WTC11 (cell line): ENCODE results near the gene CX3CL1. TPM values are rescaled to one million over a fixed set of nuclear protein-coding genes. Genes with fewer than 3 reads are reported as not detected.

ENCODE experiments used
- ATAC-seq: fragments of 200-7000 bp; cut with Tn5 transposase; 2 replicates; pipeline ENCODE4 v1.10.0; 2021; ENCODE audit warnings: mild to moderate bottlenecking, moderate library complexity
- CTCF ChIA-PET: fragments of 300-600 bp; sonication (Branson Sonifier 250); formaldehyde crosslinking; loops from one replicate; lab custom pipeline; 2021; ENCODE audit warnings: antibody characterized with exemption; lab: Charles Lee
- POLR2A ChIA-PET: fragments of 350-600 bp; sonication (Branson Sonifier 250); formaldehyde crosslinking; loops from one replicate; lab custom pipeline; 2021; ENCODE audit warnings: antibody characterized with exemption; lab: Charles Lee
- DNase-seq: peaks from one replicate; pipeline ENCODE4 v3.0.0; 2021; ENCODE audit warnings: low spot score
- H3K27ac Mint-ChIP-seq: 2 replicates; pipeline ENCODE4 v1.8.0; 2021; ENCODE audit warnings: mixed read lengths
- H3K27me3 Mint-ChIP-seq: 2 replicates; pipeline ENCODE4 v1.8.0; 2021; ENCODE audit warnings: low read depth, mild to moderate bottlenecking, moderate library complexity, mixed read lengths
- H3K36me3 Mint-ChIP-seq: 2 replicates; pipeline ENCODE4 v1.8.0; 2021; ENCODE audit warnings: mixed read lengths
- H3K4me1 Mint-ChIP-seq: 2 replicates; pipeline ENCODE4 v1.8.0; 2022; ENCODE audit warnings: mixed read lengths
- H3K4me3 Mint-ChIP-seq: 2 replicates; pipeline ENCODE4 v1.8.0; 2021; ENCODE audit warnings: mild to moderate bottlenecking, moderate library complexity, mixed read lengths
- H3K9me3 Mint-ChIP-seq: 2 replicates; pipeline ENCODE4 v1.8.0; 2021; ENCODE audit warnings: mixed read lengths
- CTCF ChIP-seq: fragments of 200-600 bp; IDR thresholded peaks from 2 replicates; pipeline ENCODE4 v1.8.0; 2022; ENCODE audit warnings: antibody characterized with exemption
- E2F1 ChIP-seq: sonication (generic); formaldehyde crosslinking; IDR thresholded peaks from 2 replicates; pipeline ENCODE4 v1.8.0; 2022; ENCODE audit warnings: mild to moderate bottlenecking, missing genetic modification reagents
- EMX1 ChIP-seq: fragments of 250-450 bp; sonication (Bioruptor Pico); IDR thresholded peaks from 2 replicates; pipeline ENCODE4 v1.8.0; 2021; ENCODE audit warnings: mild to moderate bottlenecking
- FOXJ3 ChIP-seq: sonication (generic); formaldehyde crosslinking; IDR thresholded peaks from 2 replicates; pipeline ENCODE4 v1.9.0; 2021; ENCODE audit warnings: missing genetic modification reagents, mild to moderate bottlenecking, borderline replicate concordance
- HMGXB4 ChIP-seq: sonication (generic); formaldehyde crosslinking; IDR thresholded peaks from 2 replicates; pipeline ENCODE4 v1.8.1; 2023; ENCODE audit warnings: mild to moderate bottlenecking, moderate library complexity, missing genetic modification reagents
- MAX ChIP-seq: sonication (generic); formaldehyde crosslinking; IDR thresholded peaks from 2 replicates; pipeline ENCODE4 v1.8.0; 2022; ENCODE audit warnings: mild to moderate bottlenecking, missing genetic modification reagents
- NFE2L1 ChIP-seq: sonication (generic); formaldehyde crosslinking; IDR thresholded peaks from 2 replicates; pipeline ENCODE4 v1.8.1; 2023; ENCODE audit warnings: missing genetic modification reagents
- TP53 ChIP-seq: sonication (generic); formaldehyde crosslinking; IDR thresholded peaks from 2 replicates; pipeline ENCODE4 v1.8.1; 2023; ENCODE audit warnings: mild to moderate bottlenecking, missing genetic modification reagents
- ZNF121 ChIP-seq: sonication (generic); formaldehyde crosslinking; IDR thresholded peaks from 2 replicates; pipeline ENCODE4 v1.8.0; 2023; ENCODE audit warnings: missing genetic modification reagents
- ZNF138 ChIP-seq: sonication (generic); formaldehyde crosslinking; conservative IDR thresholded peaks from 2 replicates; pipeline ENCODE4 v1.8.1; 2022; ENCODE audit warnings: mild to moderate bottlenecking, moderate library complexity, missing genetic modification reagents
- ZNF232 ChIP-seq: sonication (generic); formaldehyde crosslinking; IDR thresholded peaks from 2 replicates; pipeline ENCODE4 v1.8.0; 2022; ENCODE audit warnings: mild to moderate bottlenecking, missing genetic modification reagents
- ZNF281 ChIP-seq: sonication (generic); formaldehyde crosslinking; IDR thresholded peaks from 2 replicates; pipeline ENCODE4 v1.8.0; 2023; ENCODE audit warnings: mild to moderate bottlenecking, missing genetic modification reagents
- ZNF317 ChIP-seq: sonication (generic); formaldehyde crosslinking; IDR thresholded peaks from 2 replicates; pipeline ENCODE4 v1.8.1; 2023; ENCODE audit warnings: low read depth, mild to moderate bottlenecking, moderate library complexity, missing genetic modification reagents, borderline replicate concordance
- total RNA-seq: library from RNA; stranded (reverse); gene quantifications from 3 replicates; pipeline ENCODE4 v1.2.3, GENCODE V29; 2021
- TF ChIP-seq, protein P1 (sequence below): sonication (generic); formaldehyde crosslinking; IDR thresholded peaks from 2 replicates; pipeline ENCODE4 v1.8.0; 2023; ENCODE audit warnings: missing genetic modification reagents, mild to moderate bottlenecking, borderline replicate concordance
- TF ChIP-seq, protein P2 (sequence below): sonication (generic); formaldehyde crosslinking; IDR thresholded peaks from 2 replicates; pipeline ENCODE4 v1.8.1; 2022; ENCODE audit warnings: mild to moderate bottlenecking, moderate library complexity, missing genetic modification reagents
- TF ChIP-seq, protein P3 (sequence below): fragments of 250-450 bp; sonication (Bioruptor Pico); IDR thresholded peaks from 2 replicates; pipeline ENCODE4 v1.8.0; 2021; ENCODE audit warnings: mild to moderate bottlenecking
- TF ChIP-seq, protein P4 (sequence below): sonication (generic); formaldehyde crosslinking; IDR thresholded peaks from 2 replicates; pipeline ENCODE4 v1.8.1; 2022; ENCODE audit warnings: low read depth, missing genetic modification reagents, borderline replicate concordance

The CX3CL1 gene
- total RNA-seq, 1 experiment from 2014 or later, result 1.2 TPM

DNA sequence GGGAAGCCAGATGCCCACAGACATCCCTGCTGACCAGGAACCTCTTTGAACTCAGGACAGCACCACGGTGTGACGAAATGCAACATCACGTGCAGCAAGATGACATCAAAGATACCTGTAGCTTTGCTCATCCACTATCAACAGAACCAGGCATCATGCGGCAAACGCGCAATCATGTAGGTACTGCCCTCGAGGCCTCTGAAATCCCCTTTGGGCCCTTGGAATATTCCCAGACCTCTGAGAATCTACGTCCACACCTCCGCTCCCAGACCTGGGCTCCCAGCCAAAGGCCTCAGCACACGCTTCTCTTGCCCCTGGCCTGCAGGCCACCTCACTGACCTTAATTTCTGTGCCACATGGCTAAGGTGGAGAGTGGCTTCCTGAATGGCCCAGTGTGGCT is 7.3 kb downstream of the CX3CL1 start:
- no peaks in the 10 kb centered on the region for H3K9me3 Mint-ChIP-seq
- no peak overlapping the region for H3K27ac Mint-ChIP-seq
- DNase-seq (no peak), ATAC-seq (no peak)
- H3K4me1 Mint-ChIP-seq, result peaks cover 9% of the 10 kb centered on the region
- ChIA-PET CTCF (no interaction called here), POLR2A (no interaction called here)
- no peaks in the 10 kb centered on the region for H3K27me3 Mint-ChIP-seq
- no peaks in the 10 kb centered on the region for H3K36me3 Mint-ChIP-seq
- H3K4me3 Mint-ChIP-seq, result no peak overlapping the region
- no peak for TF ChIP-seq ZNF121 (CRISPR knock-in tag)
- no peak for TF ChIP-seq ZNF138 (CRISPR knock-in tag)

GRCh38 chr16:57380671-57381462 is 8.6 kb downstream of the CX3CL1 start:
- ChIA-PET POLR2A (no interaction called here), CTCF (interaction anchor here (0.6 to 2.0 kb wide), 3 partner anchors 36 to 195 kb away, joined by 3 to 8 read pairs (median 3); no protein-coding TSS in a partner anchor)
- DNase-seq (no peak), ATAC-seq (no peak)
- Mint-ChIP-seq H3K27ac (no peak overlapping the region), H3K27me3 (no peaks in the 10 kb centered on the region), H3K4me1 (peaks cover 9% of the 10 kb centered on the region), H3K4me3 (no peak overlapping the region), H3K36me3 (no peaks in the 10 kb centered on the region), H3K9me3 (no peaks in the 10 kb centered on the region)
- TF ChIP-seq MAX (CRISPR knock-in tag) (no peak), EMX1 (no peak), FOXJ3 (CRISPR knock-in tag) (no peak), E2F1 (CRISPR knock-in tag) (no peak), CTCF (no peak), NFE2L1 (CRISPR knock-in tag) (no peak), ZNF317 (CRISPR knock-in tag) (no peak), ZNF232 (CRISPR knock-in tag) (no peak), TP53 (CRISPR knock-in tag) (no peak), ZNF281 (no peak), HMGXB4 (no peak)
- TF ChIP-seq, protein P1, sequence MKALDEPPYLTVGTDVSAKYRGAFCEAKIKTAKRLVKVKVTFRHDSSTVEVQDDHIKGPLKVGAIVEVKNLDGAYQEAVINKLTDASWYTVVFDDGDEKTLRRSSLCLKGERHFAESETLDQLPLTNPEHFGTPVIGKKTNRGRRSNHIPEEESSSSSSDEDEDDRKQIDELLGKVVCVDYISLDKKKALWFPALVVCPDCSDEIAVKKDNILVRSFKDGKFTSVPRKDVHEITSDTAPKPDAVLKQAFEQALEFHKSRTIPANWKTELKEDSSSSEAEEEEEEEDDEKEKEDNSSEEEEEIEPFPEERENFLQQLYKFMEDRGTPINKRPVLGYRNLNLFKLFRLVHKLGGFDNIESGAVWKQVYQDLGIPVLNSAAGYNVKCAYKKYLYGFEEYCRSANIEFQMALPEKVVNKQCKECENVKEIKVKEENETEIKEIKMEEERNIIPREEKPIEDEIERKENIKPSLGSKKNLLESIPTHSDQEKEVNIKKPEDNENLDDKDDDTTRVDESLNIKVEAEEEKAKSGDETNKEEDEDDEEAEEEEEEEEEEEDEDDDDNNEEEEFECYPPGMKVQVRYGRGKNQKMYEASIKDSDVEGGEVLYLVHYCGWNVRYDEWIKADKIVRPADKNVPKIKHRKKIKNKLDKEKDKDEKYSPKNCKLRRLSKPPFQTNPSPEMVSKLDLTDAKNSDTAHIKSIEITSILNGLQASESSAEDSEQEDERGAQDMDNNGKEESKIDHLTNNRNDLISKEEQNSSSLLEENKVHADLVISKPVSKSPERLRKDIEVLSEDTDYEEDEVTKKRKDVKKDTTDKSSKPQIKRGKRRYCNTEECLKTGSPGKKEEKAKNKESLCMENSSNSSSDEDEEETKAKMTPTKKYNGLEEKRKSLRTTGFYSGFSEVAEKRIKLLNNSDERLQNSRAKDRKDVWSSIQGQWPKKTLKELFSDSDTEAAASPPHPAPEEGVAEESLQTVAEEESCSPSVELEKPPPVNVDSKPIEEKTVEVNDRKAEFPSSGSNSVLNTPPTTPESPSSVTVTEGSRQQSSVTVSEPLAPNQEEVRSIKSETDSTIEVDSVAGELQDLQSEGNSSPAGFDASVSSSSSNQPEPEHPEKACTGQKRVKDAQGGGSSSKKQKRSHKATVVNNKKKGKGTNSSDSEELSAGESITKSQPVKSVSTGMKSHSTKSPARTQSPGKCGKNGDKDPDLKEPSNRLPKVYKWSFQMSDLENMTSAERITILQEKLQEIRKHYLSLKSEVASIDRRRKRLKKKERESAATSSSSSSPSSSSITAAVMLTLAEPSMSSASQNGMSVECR (CRISPR knock-in tag), result no peak
- TF ChIP-seq, protein P2, sequence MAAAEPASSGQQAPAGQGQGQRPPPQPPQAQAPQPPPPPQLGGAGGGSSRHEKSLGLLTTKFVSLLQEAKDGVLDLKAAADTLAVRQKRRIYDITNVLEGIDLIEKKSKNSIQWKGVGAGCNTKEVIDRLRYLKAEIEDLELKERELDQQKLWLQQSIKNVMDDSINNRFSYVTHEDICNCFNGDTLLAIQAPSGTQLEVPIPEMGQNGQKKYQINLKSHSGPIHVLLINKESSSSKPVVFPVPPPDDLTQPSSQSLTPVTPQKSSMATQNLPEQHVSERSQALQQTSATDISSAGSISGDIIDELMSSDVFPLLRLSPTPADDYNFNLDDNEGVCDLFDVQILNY, result no peak
- TF ChIP-seq, protein P3, sequence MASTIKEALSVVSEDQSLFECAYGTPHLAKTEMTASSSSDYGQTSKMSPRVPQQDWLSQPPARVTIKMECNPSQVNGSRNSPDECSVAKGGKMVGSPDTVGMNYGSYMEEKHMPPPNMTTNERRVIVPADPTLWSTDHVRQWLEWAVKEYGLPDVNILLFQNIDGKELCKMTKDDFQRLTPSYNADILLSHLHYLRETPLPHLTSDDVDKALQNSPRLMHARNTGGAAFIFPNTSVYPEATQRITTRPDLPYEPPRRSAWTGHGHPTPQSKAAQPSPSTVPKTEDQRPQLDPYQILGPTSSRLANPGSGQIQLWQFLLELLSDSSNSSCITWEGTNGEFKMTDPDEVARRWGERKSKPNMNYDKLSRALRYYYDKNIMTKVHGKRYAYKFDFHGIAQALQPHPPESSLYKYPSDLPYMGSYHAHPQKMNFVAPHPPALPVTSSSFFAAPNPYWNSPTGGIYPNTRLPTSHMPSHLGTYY, result no peak
- TF ChIP-seq, protein P4, sequence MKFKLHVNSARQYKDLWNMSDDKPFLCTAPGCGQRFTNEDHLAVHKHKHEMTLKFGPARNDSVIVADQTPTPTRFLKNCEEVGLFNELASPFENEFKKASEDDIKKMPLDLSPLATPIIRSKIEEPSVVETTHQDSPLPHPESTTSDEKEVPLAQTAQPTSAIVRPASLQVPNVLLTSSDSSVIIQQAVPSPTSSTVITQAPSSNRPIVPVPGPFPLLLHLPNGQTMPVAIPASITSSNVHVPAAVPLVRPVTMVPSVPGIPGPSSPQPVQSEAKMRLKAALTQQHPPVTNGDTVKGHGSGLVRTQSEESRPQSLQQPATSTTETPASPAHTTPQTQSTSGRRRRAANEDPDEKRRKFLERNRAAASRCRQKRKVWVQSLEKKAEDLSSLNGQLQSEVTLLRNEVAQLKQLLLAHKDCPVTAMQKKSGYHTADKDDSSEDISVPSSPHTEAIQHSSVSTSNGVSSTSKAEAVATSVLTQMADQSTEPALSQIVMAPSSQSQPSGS (CRISPR knock-in tag), result no peak
